Measurements from ENCODE around the gene SUN2.

DNA sequence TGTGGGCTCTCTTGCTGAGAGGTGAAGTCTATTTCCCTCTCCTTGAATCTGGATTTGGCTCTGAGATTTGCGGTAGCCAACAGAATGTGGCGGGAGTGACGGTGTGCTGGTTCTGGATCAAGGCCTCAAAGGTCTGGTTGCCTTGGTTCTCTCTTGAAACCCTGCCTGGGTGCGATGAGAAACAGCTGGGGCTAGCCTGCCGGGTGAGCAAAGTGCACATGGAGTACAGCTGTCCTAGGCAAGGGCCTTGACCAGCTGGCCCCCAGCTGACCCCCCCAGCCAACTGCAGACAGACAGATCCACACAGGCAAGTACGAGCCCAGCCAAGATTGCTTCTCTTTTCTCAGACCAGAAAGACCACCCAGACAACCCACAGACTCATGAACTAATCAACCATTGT, 10.8 kb downstream of the SUN2 start:
- TF ChIP-seq POLR2AphosphoS5 (IDR thresholded peaks at IDR 0.05) (no peak), POLR2A (IDR thresholded peaks at IDR 0.05) (no peak)
- TF ChIP-seq, protein P1, sequence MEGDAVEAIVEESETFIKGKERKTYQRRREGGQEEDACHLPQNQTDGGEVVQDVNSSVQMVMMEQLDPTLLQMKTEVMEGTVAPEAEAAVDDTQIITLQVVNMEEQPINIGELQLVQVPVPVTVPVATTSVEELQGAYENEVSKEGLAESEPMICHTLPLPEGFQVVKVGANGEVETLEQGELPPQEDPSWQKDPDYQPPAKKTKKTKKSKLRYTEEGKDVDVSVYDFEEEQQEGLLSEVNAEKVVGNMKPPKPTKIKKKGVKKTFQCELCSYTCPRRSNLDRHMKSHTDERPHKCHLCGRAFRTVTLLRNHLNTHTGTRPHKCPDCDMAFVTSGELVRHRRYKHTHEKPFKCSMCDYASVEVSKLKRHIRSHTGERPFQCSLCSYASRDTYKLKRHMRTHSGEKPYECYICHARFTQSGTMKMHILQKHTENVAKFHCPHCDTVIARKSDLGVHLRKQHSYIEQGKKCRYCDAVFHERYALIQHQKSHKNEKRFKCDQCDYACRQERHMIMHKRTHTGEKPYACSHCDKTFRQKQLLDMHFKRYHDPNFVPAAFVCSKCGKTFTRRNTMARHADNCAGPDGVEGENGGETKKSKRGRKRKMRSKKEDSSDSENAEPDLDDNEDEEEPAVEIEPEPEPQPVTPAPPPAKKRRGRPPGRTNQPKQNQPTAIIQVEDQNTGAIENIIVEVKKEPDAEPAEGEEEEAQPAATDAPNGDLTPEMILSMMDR (IDR thresholded peaks at IDR 0.05): no peak
